NCI-H1930 (cell line): Measurements from ENCODE around the gene EMC7.

ENCODE experiments used
- DNase-seq, 2 experiments: peaks; one replicate each; lab custom pipeline; 2025; lab: John Stamatoyannopoulos, UW

EMC7 gene

GRCh38 chr15:34038023-34038870, 63.4 kb downstream of the EMC7 start:
- DNase-seq: peak; percentile 29 to 38
